ENCODE measurements around the gene IL12RB1.

DNA sequence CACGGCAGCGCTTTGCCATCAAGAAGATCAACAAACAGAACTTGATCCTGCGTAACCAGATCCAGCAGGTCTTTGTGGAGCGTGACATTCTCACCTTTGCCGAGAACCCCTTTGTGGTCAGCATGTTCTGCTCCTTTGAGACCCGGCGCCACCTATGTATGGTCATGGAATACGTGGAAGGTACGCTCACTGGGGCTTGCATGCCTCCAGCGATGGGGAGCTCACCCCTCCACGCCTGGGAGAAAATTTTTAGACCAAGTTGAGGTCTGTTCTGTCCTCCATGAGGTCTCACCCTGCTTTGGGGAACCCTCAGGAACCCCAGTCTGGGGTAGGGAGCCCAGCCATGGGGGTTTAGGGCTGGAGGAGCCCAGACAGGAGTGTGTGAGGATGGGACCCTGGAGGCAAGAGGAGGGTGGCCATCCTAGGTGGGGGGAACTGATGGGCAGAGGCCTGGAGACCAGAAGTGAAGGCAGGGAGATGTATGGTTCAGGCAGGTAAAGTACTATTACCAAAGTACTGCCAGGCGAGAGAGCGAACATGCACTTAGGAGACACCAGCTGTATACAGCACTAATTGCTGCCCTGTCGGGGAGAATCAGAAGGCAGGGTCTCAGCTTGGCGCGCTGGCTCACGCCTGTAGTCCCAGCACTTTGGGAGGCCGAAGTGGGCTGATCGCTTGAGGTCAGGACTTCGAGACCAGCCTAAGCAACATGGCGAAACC is 43.9 kb upstream of the IL12RB1 start:
- TF ChIP-seq, protein P1, sequence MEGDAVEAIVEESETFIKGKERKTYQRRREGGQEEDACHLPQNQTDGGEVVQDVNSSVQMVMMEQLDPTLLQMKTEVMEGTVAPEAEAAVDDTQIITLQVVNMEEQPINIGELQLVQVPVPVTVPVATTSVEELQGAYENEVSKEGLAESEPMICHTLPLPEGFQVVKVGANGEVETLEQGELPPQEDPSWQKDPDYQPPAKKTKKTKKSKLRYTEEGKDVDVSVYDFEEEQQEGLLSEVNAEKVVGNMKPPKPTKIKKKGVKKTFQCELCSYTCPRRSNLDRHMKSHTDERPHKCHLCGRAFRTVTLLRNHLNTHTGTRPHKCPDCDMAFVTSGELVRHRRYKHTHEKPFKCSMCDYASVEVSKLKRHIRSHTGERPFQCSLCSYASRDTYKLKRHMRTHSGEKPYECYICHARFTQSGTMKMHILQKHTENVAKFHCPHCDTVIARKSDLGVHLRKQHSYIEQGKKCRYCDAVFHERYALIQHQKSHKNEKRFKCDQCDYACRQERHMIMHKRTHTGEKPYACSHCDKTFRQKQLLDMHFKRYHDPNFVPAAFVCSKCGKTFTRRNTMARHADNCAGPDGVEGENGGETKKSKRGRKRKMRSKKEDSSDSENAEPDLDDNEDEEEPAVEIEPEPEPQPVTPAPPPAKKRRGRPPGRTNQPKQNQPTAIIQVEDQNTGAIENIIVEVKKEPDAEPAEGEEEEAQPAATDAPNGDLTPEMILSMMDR (IDR thresholded peaks at IDR 0.05; ENCODE audit: borderline replicate concordance, extremely low read depth, low read length, poor library complexity, severe bottlenecking) = no peak
- TF ChIP-seq EZH2 (IDR thresholded peaks at IDR 0.05; ENCODE audit: borderline replicate concordance, low read depth, low read length, severe bottlenecking) = no peak
